Measurements from ENCODE around the gene AK8. TPM values are rescaled to one million over a fixed set of nuclear protein-coding genes. Genes with fewer than 3 reads are reported as not detected.
"Not testable (repeated sequence)": the region's sequence is repeated elsewhere in the genome, so short reads cannot be mapped to it uniquely, and the experiment has no call there.

AK8 gene
- total RNA-seq, 1 donor from 2014 or later: 0.93 TPM

- no peak overlapping the region for H3K4me3 Mint-ChIP-seq
Observed at GRCh38 chr9:132717326-132717945, 160.6 kb downstream of the AK8 start.

GRCh38 chr9:132716007-132716406, 162.1 kb downstream of the AK8 start:
- DNase-seq: no peak
- Mint-ChIP-seq H3K4me1 (no peaks in the 10 kb centered on the region), H3K27ac (no peak overlapping the region), H3K9me3 (no peaks in the 10 kb centered on the region), H3K4me3 (no peak overlapping the region), H3K36me3 (ENCODE audit: low read depth) (no peaks in the 10 kb centered on the region), H3K27me3 (peaks cover 19% of the 10 kb centered on the region)
- ChIA-PET CTCF (no interaction called here), POLR2A (no interaction called here)
- ATAC-seq (ENCODE audit: low read depth): no peak
- intact Hi-C loops (cut with micrococcal nuclease): no loop called here
- no peak for TF ChIP-seq CTCF (IDR thresholded peaks at IDR 0.05)

More at GRCh38 chr9:132717326-132717945, 160.6 kb downstream of the AK8 start:
- Mint-ChIP-seq H3K4me1 (no peaks in the 10 kb centered on the region), H3K9me3 (no peaks in the 10 kb centered on the region), H3K27ac (no peak overlapping the region), H3K36me3 (ENCODE audit: low read depth) (no peaks in the 10 kb centered on the region), H3K27me3 (peaks cover 19% of the 10 kb centered on the region)
- ChIA-PET CTCF (no interaction called here), POLR2A (no interaction called here)
- no peak for TF ChIP-seq CTCF (IDR thresholded peaks at IDR 0.05)
- ATAC-seq (ENCODE audit: low read depth) (no peak), DNase-seq (no peak)
- intact Hi-C loops (cut with micrococcal nuclease): no loop called here

- Mint-ChIP-seq H3K4me3 (no peak overlapping the region), H3K9me3 (no peaks in the 10 kb centered on the region), H3K27ac (no peak overlapping the region), H3K36me3 (ENCODE audit: low read depth) (no peaks in the 10 kb centered on the region), H3K27me3 (peaks cover 2% of the 10 kb centered on the region), H3K4me1 (no peaks in the 10 kb centered on the region)
- DNase-seq (no peak), ATAC-seq (ENCODE audit: low read depth) (no peak)
- intact Hi-C loops (cut with micrococcal nuclease): no loop called here
- ChIA-PET POLR2A (no interaction called here), CTCF (no interaction called here)
- TF ChIP-seq CTCF (IDR thresholded peaks at IDR 0.05): no peak
Observed at GRCh38 chr9:132712753-132713152, 165.3 kb downstream of the AK8 start.

- H3K9me3 Mint-ChIP-seq: no peaks in the 10 kb centered on the region
- ATAC-seq (ENCODE audit: low read depth): no peak
- H3K36me3 Mint-ChIP-seq (ENCODE audit: low read depth): no peaks in the 10 kb centered on the region
- no peak overlapping the region for H3K27ac Mint-ChIP-seq
- ChIA-PET CTCF (no interaction called here), POLR2A (no interaction called here)
- intact Hi-C loops (cut with micrococcal nuclease): no loop called here
- H3K27me3 Mint-ChIP-seq: no peaks in the 10 kb centered on the region
- H3K4me1 Mint-ChIP-seq: no peaks in the 10 kb centered on the region
- no peak for TF ChIP-seq CTCF (IDR thresholded peaks at IDR 0.05)
- DNase-seq: no peak
- no peak overlapping the region for H3K4me3 Mint-ChIP-seq
Observed at GRCh38 chr9:132711846-132712245, 166.2 kb downstream of the AK8 start.

- intact Hi-C loops (cut with micrococcal nuclease); H3K27me3 Mint-ChIP-seq; H3K36me3 Mint-ChIP-seq (ENCODE audit: low read depth); H3K4me1 Mint-ChIP-seq; ATAC-seq (ENCODE audit: low read depth); POLR2A ChIA-PET; H3K4me3 Mint-ChIP-seq; H3K27ac Mint-ChIP-seq; DNase-seq; CTCF ChIA-PET; H3K9me3 Mint-ChIP-seq: not testable (repeated sequence)
Observed at GRCh38 chr9:132711152-132711551, 166.9 kb downstream of the AK8 start.

- no peak for TF ChIP-seq CTCF (IDR thresholded peaks at IDR 0.05)
- H3K9me3 Mint-ChIP-seq: no peaks in the 10 kb centered on the region
- no peak for ATAC-seq (ENCODE audit: low read depth)
Observed at GRCh38 chr9:132710333-132710732, 167.8 kb downstream of the AK8 start.

More at GRCh38 chr9:132710333-132710732, 167.8 kb downstream of the AK8 start:
- no peaks in the 10 kb centered on the region for H3K4me1 Mint-ChIP-seq
- no peaks in the 10 kb centered on the region for H3K36me3 Mint-ChIP-seq (ENCODE audit: low read depth)
- peaks cover 3% of the 10 kb centered on the region for H3K27me3 Mint-ChIP-seq
- H3K4me3 Mint-ChIP-seq: no peak overlapping the region
- no peak for DNase-seq
- H3K27ac Mint-ChIP-seq: no peak overlapping the region
- intact Hi-C loops (cut with micrococcal nuclease): no loop called here
- POLR2A ChIA-PET: no interaction called here
- CTCF ChIA-PET: no interaction called here

Measured in activated B cell treated with CpG ODN at 0.5 μM for 24 hours (primary cell).